HG03571 (cell line): ENCODE data around the gene LRRC38.
"Not testable (repeated sequence)": the region's sequence is repeated elsewhere in the genome, so short reads cannot be mapped to it uniquely, and the experiment has no call there.

ENCODE experiments used
- ATAC-seq: cut with Tn5 transposase; IDR thresholded peaks from one replicate; pipeline ENCODE4 v1.9.1; 2021; ENCODE audit not compliant: unreplicated experiment

The LRRC38 gene, protein sequence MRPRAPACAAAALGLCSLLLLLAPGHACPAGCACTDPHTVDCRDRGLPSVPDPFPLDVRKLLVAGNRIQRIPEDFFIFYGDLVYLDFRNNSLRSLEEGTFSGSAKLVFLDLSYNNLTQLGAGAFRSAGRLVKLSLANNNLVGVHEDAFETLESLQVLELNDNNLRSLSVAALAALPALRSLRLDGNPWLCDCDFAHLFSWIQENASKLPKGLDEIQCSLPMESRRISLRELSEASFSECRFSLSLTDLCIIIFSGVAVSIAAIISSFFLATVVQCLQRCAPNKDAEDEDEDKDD

DNA sequence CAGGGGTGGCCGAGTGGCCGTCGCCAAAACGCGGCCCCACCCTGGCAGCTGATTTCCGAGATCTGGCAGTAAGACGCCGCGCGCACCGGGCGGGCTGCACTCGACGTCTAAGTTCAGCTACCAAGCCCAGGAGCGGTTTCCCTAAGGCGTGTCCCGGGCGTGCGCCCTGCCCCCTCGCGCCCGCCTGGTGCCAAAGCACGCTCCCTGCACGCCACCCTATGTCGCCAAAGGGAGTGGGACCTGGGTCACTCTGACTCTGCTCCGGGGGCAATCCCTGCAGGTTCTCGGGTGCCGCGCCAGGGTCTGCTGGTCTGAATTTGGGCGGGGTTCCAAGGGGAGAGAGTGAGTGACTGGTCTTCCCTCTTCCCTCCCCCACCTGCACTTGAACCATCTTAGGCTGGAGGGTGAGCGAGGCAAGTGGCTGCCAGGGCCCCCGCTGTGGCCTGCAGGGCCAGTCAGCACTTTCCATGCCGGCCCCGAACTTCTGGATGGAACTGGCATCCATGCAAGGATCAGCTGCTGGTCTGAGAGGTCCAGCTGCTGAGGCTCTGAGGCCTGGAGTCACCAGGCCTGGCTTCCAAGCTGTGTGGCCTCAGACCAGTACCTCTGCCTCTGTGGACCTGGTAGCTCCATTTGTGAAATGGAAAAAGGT, at the start of gene LRRC38:
TSS of gene LRRC38 (minus strand) at position 109 of the 652 bp plus-strand sequence. CDS start 410 bp downstream, outside the sequence.
- no peak for ATAC-seq

DNA sequence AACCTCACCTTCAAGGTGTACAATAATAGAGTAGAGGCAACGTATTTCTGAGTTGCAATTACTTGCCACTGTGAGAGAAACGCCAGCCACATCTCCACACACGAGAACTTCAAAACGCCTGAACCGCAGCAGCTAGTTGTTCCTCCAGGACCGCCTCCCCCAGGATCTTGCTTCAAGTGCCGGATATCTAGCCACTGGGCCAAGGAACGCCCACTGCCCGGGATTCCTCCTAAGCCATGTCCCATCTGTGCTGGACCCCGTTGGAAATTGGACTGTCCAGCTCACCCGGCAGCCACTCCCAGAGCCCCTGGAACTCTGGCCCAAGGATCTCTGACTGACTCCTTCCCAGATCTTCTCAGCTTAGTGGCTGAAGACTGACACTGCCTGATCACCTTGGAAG, 49.2 kb upstream of the LRRC38 start:
- ATAC-seq: not testable (repeated sequence)

DNA sequence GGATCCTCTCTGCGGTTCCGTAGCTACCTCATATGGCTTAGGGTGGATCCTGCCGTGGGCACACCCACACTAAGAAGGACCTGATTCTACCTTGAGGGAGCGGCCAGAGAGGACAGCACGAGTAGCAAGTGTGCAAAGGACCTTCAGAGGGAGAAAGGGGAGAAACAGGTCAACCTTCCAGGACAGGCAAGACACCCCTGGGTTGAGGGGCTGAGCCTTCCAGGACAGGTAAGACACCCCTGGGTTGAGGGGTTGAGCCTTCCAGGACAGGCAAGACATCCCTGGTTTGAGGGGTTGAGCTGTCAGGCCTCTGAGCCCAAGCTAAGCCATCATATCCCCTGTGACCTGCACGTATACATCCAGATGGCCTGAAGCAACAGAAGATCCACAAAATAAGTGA, 46.7 kb upstream of the LRRC38 start:
- no peak for ATAC-seq

DNA sequence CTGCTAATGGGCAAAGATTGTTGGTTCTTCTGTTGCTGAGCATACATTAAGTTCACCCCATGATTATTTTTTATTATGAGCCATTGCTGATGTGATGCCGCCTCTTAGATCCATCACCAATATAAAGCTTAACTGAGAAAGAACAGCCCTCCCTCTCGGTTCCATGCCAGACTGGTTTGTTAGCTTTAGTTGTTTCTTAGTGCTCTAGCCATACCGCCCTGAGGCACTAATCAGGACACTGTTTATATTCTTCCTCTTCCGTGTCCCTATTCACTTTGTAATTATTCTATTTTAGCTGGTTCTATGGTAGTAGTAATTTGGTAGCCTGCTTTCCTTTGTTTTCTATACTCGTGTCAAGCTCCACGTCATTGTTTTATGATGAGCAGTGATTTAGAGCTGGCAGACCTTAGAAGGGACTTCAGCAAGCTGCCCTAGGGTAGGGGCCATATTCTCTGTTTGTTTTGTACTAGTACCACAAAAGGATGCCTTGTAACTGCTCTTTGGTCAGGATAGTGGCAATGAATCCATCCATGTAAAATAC, 42.5 kb upstream of the LRRC38 start:
- ATAC-seq: no peak

DNA sequence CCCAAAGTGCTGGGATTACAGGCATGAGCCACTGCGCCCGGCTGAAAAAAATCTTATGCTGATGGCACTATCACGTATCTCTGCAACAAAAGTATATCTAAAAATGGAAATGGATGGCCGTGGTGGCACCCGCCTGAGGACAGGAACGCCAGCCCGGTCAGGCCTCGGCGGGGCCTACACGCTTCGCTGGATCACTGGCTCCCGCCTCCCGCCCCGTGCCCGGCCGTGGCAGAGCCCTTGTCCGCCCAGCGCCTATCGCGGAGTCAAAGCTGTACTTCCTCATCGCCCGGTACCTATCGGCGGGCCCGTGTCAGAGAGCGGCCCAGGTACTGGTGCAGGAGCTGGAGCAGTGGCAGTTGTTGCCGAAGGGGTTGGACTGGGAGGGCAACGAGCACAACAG, 41.0 kb upstream of the LRRC38 start:
- ATAC-seq: no peak

DNA sequence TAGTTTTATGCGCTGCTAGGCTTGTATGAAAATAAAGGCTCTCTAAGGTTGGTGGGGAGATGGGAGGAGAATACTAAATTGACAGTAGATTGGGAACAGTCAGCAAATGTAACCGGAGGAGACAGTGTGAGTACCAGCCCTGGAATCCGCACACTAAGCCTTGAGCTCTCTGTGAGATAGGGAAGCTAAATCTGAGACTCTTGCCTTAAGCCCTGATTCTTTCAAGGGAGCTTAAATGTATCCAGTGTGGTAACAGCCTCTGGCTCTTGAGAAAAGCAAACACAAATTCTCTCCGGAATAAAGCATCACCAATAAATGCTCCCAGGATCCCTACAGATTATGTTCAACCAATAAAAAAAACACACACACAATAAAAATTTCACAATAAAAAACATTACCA, 36.9 kb upstream of the LRRC38 start:
- no peak for ATAC-seq

DNA sequence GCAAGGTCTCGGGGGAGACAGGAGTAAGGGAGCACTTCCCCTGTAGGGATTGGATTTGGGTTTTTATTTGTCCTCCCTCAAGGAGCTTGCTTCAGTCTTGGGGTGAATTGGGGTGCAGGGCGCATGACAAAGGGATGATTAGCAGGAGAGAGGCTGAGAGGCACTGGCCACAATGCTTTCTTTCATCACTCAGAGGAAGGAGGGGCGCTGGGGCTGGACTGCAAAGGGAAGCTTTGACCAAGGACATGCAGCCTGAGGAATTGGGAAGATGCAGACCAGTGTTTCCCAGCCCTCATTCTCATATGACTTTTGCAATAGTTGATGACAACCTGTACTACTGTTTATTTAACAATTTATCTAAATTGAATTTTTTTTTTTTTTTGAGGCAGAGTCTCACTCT, 35.7 kb upstream of the LRRC38 start:
- ATAC-seq: no peak

DNA sequence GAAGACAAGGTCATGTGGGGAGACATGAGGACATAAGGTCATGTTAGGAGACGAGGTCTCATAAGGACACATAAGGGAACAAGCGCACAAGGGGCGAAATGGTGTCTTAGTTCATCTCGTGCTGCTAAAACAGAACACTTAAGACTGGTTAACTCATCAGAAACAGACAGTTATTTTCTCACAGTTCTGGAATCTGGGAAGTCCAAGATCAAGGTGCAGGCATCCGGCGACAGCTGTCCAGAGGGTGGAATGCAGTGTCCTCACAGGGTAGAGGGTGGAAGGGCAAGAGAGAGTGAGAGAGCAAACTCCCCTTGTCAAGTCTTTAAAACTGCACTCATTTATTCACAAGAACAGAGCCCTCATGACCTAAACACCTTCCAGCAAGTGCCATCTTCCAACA, 35.2 kb upstream of the LRRC38 start:
- ATAC-seq: no peak

DNA sequence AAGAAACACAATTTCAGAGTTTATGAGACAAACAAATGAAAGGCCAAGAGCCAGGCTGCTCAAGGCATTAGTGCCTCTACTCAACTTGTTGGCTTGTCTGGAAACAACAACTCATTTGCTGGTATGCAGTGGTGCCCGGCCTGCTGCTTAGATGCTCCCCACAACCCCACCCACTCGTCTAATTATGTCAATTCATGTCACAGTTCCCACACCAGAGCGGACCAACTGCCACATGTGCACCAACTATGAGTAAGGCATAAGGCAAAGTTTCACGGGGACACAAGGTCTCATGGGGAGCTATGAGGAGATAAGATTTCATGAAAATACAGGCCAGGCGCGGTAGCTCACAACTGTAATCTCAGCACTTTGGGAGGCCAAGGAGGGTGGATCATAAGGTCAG, 34.5 kb upstream of the LRRC38 start:
- ATAC-seq: no peak

DNA sequence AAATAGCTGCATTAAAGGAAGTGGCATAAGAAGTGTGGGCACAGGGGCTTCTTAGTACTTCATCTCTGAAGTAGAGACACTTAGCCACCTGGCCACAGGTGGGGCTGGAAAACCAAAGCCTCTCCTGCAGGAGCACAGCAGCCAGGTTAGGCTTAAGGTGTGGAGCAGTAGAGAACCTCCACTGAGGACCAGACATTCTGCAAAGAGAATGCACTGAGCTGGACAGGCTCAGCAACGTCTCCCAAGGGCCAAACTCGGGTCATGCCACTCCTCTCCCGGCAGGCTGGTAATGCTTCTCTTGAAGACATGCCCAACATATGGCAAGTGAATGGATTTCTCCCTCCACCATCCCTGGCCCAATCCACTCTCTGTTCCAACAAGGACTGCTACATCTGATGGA, 33.0 kb upstream of the LRRC38 start:
- no peak for ATAC-seq

DNA sequence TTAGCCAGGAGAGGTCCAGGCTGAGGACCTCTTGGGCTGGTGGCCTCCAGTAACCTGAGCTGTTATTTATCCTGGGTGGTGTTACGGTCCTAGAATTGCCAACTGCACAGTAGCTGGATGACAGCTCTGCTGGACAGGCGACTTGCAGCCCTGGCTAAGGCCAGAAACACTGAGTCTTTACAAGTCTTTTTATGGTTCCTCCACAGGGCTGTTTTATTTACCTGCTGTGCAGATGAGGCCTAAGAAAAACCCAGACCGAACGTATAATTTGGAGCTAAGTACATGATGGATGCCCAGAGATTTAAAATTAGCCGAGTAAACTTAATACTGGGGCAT, 30.4 kb upstream of the LRRC38 start:
- ATAC-seq: no peak

DNA sequence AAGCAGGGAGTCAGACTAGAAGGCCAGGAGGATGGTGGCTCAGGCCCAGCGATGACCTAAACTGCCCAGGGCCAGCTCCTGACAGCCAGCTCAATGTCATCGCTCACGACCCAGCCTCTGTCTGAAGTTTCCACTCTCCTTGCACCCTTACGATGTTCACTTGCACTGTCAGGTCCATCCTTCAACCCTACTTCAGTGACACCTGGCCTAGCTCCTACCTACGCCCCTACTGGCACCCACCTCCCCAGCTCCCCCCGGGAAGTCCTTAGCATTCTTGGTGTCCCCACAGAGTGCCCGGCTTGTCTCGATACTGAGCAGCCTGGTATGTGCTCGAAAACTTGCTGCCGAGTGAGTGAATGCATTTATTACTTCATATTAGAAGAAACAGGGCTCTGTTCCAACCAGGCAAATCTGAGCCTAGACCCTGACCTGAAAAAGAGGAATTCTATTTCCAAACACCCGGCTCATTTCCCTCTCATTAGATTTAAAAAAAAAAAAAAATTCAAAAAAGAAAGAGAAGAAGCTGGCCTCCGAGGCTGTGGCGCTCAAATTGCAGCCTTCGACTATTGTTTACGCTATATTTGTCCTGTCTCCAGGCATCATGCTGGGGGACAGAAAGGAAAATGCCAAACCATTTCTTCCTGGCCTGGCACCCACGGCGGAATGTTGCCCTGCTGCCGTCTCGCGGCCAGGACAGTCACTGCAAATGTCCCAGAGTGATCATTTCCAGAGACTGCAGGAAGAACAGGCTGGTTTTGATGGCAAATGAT, 29.8 kb upstream of the LRRC38 start:
- ATAC-seq: no peak

DNA sequence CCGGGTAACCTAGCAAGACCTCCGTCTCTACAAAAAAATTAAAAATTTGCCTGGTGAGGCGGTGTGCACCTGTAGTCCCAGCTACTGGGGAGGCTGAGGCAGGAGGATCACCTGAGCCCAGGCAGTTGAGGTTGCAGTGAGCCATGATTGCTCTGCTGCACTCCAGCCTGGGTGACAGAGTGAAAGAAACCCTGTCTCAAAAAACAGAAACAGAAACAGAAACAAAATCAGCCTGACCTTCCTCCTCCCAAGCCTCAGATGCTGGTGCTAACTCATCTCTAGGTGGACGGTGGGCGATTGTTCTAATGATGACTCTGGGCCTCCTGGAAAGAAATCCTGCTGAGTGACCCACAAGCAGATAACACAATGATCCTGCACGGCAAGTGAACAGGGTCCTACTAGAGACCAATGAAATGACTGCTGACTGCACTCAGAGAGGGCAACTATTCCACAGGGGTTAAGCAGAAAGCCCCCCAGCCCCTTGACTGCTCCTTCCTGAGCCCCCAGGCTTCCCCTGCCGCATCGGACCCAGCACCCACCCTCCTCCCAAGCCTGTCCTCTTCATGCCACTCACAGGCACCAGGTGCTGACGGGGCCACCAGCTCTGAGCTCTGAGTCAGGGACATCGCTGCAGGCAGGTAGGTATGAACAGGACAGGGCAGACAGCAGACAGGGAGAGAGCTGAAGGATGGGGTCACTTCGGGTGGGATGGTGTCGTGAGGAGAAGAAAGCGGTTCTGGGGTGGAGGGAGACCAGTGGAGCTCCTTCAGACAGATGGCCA, 27.8 kb upstream of the LRRC38 start:
- ATAC-seq: no peak

DNA sequence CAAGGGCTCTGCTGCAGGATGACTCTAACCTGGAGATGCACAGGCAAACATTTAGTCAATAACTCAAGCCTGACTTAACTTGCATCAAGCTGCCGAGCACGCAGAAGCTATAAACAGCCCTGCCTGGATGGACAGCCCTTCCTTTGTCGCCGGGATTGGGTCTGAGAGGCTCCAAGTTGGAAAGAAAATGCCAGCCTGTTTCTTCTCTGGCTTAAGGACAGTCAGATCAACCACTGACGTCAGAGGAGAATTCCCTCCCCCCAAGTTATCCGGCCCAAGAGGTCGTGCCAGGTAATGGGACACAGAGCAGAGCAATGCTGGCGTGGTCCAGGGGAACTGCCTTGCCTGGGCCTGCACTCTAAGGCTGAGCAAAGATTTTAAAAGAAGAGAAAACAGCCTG, 27.1 kb upstream of the LRRC38 start:
- ATAC-seq: no peak

DNA sequence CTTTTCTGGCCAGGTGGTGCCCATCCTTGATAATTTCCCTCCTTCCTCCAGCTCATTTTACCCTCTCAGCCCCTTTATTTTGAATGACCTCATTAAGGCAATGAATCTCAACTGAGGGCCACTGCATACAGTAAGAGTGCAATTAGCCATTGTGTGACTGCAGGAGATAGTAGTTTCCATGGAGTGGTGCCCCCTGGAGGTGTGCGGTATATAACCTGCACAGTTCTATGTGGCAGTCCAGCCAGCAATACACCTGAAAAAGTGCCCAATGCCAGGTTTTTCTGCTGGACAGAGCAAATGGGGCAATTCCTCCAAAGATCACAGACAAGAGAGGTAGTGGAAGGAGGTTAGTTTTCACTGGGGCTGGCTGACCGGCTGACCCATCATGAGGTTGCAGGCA, 25.9 kb upstream of the LRRC38 start:
- ATAC-seq: no peak

DNA sequence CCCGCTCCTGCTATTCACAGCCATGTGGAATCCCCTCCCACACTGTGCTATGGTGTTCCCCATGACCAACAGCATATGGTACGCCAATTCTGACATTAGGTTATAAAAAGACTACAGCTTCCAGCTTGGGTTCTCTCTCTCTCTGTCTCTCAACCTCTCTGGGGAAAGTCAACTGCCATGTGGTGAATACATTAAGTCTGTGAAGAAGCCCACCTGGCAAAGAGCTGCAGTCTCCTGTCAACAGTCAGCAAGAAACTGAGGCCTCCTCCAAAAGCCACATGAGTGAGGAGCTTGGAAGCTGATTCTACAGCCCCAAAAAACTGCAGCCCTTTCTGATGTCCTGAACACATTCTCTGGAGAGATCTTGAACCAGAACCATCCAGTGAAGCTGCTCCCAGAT, 25.0 kb upstream of the LRRC38 start:
- ATAC-seq: no peak

DNA sequence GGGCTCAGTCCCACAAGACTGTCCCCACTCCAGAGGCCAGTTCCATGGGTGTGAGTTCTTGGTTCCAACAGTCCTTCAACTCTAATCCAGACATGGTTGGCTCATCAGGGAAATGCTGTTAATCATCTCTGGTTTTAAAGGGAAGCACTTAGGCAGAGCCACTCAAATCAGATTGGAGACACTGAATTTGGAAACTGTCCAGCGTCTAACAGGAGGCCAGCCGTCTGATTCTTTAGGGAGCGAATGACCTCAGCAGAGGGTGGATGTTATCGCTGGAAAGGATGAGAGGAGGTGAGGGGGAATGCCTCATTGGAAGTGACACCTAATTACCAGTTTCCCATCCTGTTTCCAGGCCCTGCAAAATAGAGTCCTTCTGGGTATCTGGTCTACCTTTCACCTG, 22.8 kb upstream of the LRRC38 start:
- ATAC-seq: no peak

DNA sequence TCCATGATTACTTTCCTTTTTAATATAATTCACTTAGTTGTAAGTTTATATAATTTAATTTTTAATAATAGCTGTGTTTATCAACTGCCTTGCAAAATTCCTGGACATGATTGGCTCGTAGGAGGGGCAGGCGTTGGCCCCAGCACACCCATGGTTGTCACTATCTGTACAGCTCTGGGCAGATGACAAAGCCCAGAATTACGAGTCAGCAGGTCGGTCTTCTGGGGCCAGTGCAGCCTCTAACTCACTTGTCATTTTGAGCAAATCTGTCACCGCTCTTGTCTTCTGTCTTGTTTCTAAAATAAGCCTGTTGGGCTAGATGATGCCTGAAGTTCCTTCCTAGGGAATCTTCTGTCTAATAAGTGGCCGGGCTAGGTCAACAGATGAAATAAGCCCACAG, 21.4 kb upstream of the LRRC38 start:
- ATAC-seq: no peak

DNA sequence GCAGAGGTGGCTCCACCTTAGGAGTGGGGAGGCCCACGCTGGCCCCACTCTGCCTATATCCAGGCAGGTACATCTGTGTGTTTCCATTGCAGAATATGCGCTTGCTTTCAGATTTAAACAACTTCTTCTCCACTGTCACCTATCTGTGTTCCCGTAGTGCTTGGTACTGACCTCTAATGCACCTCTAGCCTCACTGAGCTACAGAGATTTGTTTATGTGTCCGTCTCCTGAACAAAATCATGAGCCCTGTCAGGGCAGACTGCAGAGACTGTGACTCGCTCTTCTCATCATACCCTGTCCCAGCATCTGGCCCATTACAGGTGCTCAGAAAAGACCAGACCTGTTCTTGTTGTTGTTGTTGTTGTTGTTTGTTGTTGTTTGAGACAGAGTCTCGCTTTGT, 14.5 kb upstream of the LRRC38 start:
- ATAC-seq: no peak

DNA sequence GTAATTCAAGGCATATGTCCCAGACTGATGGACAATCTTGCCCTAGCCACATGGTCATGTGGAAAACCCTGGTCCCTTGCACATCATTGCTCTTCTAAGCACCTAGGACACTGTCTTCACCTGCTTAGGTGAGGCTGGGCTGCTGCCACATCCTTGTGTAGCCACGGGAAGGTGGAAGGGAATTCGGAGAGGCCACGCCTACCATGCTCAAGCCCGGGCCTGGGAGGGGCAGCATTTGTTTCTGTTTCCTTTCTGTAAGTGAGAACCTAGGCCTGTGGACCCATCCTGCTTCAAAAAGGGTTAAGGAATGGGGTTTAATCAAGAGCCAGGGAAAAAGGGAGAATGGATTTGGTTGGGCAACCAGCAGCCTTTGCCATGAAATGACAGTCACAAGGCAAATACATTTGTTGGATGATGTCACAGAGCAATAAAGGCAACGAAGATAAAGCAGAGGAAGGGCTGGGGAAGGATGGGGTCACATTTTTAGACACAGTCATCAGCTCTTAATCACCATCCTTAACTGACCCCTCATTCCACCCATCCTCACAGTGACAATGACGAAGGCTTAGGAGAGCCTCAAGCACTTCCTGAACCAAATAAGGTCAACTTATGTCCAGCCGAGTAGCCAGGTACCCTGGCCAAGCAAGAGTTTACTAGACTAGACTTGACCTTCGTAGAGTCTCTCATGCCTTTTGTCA, 10.1 kb upstream of the LRRC38 start:
- ATAC-seq: no peak

DNA sequence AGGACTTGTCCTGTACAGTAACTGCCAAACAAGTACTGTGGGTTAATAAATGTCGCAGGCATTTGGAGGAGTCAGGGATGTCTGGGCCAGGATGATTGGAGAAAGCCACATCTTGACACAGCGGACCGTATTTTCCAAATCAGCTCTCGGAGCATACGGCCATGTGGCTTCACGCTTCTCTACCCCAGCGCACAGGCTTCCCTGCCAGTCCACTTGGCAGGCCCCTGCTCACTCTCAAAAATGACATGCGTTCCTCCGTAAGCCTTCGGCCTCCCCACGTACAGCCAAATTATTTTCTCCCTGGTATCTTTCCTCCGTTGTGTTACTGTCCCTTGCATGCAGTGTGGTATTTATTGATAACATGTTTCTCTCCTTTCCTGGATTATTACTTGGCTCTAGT, 7.2 kb upstream of the LRRC38 start:
- ATAC-seq: no peak
